Dermis blood vessel endothelial cell (primary cell): ENCODE data around the gene LAMB3. TPM values are rescaled to one million over a fixed set of nuclear protein-coding genes. Genes with fewer than 3 reads are reported as not detected.

ENCODE experiments used
- DNase-seq: peaks from one replicate; pipeline ENCODE4 v3.0.0; 2010
- total RNA-seq: library from RNA; depleted of rRNA; stranded (reverse); fragments of >200 nt; gene quantifications from 2 replicates; pipeline ENCODE4 v1.2.3, GENCODE V29; 2014

Gene LAMB3
- total RNA-seq, 1 donor from 2014 or later = 1.9 TPM

DNA sequence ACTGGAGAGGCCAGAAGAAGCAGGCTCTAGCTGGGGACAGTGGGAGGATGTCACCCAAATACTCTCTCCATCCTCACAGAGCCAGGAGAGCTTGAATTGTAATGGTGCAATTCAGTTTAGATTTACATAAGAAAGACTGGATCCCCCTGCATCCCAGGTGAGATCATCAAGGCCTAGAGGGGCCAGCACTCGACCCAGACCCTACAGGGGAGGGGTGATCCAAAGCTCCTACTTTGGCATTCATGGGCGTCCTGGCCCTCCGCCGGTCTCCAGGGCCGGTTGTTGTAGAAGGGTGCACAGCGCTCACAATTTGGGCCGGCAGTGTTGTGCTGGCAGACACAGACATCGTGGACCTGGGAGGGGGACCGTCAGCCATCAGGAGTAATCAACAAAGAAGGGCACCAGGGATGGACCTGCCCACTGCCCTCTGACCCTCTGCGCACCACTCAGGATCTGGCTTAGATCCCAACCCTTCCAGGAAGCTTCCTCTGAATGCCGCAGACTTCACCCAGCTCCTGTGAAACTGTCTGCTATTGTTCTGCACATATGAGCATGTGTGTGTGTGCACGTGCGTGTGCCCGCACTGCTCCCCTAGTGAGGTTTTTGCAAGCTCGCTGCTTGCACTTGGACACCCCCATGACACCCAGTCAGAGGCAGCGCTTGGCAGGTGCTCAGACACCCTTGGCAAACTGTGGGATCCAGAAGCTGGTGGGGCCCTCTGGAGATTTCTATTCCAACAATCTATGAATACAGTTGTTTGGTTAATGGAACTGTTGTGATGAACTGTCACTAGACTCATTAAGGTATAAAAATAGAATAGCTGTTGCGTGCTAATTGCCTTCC lies 21.6 kb downstream of the LAMB3 start:
- DNase-seq = peak; percentile 59

GRCh38 chr1:209629621-209630382 lies 22.4 kb downstream of the LAMB3 start:
- DNase-seq = no peak

- DNase-seq = no peak
Measured at GRCh38 chr1:209628618-209629299, 23.5 kb downstream of the LAMB3 start.

GRCh38 chr1:209627732-209628196 lies 24.5 kb downstream of the LAMB3 start:
- peak; percentile 90 for DNase-seq

DNA sequence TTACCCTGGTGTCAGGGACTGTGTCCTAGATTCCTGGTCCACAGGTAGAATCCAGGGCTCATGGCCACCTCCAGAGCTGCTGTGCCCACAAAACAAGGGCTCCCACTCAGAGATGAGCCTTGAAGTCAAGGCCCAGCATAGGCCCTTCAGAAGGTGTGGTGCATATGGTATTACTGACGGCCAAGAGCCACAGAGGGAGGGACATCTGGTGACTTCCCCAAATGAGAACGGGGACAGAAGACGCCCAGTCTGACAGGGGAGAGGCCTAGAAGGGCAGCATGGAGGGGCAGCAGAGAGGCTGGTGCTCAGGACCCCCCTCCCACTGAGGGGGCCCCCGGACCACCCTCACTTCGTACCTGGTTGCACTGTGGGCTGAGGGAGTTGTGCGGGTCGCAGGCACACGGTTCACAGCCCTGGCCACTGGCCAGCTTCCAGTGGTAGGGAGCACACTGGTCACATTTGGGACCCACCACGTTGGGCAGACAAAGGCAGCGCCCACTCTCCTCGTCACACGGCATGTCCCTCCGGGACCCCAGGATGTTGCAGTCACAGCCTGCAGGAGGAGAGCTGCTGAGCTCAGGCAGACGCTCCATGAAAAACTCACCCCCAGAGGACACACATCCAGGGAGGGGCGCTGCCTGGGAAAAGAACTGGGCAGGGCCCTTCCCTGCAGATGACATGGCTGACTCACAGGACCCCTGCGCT lies 25.0 kb downstream of the LAMB3 start:
- no peak for DNase-seq

DNA sequence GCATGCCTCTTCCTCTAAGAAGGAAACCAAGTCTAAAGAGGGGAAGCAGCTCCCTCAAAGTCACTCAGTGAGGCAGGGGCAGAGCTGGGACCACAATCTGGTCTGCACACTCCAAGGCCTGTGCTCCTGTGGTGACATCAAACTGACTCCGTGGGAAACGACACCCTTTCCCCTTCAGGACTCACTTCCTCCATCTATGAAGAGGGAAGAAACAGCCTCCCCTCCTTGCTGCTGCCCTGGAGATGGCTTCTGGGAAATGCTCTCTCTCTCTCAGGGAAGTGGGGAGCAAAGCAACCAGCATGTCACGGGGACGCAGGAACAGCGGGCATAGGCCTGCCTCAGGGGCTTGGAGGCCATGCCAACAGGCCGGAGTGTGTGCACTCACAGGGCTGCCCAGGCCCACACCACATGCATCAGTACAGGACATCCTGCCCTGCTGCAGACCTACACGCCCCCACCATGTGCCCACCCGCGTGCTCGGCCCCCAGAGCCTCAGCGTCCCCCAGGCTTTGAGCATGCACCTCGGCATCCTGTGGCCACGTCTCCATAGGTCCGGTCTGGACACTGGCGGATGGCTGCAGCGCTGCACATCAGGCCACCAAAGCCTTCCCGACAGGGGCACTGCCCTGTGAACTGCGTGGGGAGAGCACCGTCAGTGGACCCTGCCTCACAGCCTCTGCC lies 25.7 kb downstream of the LAMB3 start:
- DNase-seq = no peak

DNA sequence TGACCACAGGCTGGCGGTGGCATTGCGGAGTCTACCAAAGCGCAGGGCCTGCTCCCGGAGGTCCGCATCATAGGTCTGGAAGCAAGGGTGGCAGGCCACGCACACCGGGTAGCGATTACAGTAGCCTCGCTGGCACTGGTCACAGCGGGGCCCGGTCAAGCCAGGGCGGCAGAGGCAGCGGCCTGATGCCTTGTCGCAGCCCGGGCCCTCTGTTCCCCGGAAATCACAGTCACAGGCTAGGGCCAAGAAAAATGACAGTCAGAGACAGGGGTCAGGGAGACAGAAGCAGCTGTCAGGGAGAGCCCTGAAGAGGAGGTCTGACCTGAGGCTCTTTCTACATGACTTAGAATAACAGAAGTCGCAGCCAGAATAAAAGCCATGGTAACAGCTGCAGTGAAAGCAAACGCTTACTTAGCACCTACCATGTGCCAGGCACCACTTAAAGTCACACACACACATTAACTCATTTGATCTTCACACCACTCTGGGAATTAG lies 26.4 kb downstream of the LAMB3 start:
- no peak for DNase-seq

DNA sequence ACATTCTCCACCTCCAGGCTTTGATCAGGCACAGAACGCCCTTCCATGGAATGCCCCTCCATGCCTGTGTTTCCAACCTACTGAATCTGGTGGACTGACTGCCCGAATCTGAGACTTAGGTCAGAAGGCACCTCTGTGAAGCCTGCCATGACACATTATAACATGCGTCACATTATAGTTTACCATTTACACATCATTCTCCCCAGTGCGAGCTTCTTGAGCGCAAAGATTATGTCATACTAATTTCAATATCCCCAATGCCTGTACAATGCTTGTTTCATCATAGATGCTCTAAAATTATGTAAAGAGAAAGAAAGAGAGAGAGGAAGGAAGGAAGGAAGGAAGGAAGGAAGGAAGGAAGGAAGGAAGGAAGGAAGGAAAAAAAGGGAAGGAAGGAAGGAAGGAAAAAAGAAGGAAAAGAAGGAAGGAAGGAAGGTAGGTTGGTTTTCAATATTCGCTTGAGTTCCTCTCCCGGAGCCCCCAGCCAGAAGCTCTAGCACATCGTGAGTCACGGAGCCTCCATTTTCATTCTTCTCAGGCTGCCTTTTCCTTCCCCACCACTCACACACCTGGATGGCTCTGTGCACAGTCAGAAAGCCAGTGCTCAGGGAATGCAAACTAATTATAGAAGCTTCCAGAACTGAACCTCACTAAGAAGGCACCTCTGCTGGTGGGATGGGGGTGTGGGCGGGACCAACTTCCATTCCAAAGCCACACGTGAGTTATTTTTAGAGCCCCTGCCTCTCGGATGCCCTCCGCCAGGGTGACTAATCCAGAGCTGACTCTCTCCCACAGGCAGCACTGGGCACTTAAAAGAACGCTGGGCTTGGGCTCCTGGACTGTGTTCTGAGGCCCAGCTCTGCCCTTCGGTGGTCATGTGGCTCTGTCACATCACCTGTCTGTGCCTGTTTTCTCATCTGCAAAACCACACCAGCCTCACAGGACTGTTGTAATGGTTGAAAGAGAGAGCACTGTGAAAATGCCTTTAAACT lies 27.4 kb downstream of the LAMB3 start:
- no peak for DNase-seq

GRCh38 chr1:209622841-209623829 lies 29.1 kb downstream of the LAMB3 start:
- no peak for DNase-seq

DNA sequence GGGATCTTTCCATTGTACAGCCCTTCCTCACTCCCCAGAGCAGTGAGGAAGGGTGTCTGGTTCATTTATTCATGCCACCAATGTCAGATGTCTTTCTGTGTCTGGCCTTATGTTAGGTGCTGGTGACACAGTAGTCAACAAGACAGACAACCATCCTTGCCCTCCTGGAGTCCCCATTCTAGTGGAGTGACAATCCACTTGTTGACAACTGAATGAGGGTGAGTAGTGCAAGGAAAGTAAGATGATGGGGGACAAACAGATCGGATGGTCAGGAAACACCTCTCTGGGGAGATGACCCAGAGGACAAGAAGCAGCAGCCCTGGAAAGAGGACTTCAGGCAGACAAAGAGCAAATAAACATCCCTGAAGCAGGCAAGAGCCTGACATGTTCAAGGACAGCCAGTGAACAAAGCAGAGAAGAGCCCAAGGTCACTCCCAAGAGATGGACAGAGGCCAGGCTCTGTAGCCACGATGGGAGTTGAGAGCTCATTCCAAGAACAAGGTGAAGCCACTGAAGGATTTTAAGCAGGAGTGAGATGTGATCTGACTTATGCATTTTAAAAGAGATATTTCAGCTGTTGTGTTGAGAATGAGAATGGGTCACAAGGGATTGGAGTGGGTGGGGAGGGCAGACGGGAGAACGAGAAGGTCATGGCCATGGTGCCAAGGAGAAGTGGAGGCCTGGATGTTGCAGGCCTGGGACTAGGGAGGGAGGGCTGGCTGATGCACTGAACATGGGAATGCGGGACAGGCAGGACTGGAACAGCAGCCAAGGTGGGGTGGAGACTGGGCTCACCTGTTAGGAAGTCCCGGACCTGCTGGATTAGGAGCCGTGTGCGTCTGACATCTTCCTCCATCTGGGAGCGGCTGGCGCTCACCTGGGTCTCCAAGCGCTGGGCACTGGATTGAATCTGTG lies 30.2 kb downstream of the LAMB3 start:
- DNase-seq = no peak

- peak; percentile 29 for DNase-seq
Measured at GRCh38 chr1:209621286-209621685, 30.9 kb downstream of the LAMB3 start.

- no peak for DNase-seq
Measured at GRCh38 chr1:209620487-209620884, 31.7 kb downstream of the LAMB3 start.

DNA sequence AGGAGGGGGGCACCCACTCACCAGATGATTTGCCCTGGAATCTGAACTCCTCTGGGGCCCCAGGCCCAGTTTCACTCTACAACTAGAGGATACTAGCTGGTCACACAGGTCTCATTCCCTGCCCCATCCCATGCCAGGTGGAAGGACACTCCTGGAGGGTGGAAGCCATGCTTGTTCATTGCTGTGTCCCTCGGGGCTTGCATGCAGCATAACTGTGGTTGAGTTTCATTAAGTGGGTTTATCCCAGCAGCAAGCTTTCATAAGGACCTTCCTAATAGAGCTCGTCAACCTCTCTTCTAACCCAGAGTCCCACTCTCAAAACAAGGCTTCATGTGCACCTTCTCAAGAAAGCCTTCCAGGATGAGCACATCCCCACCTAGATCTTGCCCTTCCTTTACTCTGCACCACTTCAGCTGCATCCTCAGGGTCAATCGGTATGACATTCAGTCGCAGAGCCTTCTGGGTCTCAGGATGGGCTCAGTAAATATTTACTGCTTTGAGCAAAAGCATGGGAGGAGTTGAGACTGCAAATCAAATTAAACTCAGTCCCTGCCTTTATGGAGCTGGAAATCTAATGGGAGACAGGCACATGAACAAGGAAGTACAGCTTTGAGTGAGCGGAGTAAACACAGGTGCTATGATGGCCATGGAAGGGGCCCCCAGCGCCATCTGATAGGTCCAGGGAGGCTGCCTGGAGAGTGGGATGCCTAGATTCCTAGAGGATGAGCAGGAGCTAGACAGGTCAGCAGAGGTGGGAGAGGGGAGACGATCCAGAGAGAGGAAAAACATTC lies 32.3 kb downstream of the LAMB3 start:
- DNase-seq = no peak

- DNase-seq = no peak
Measured at GRCh38 chr1:209618756-209619420, 33.3 kb downstream of the LAMB3 start.

GRCh38 chr1:209618291-209618690 lies 33.9 kb downstream of the LAMB3 start:
- DNase-seq = no peak

DNA sequence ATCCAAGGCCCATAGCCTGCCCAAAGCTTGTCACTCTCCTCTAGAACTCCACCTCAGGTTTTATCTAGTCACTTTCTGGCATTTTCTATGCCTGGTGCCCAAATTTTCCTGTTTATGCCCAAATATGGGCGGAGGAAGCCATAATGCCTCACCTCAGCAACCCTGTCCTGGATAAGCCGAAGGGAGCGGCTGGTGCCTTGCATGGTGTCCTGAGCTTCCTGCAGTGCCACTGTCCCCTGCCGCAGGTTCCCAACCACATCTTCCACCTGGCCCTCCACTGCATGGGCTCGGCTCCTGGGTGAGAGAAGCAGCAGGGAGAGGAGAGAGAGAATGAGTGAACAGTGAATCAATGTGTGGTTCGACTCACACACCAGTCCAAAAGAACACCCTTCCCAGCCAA lies 34.5 kb downstream of the LAMB3 start:
- DNase-seq = no peak
